BJ (cell line): ENCODE results near the gene C18orf32. TPM values are rescaled to one million over a fixed set of nuclear protein-coding genes. Genes with fewer than 3 reads are reported as not detected.
A peak's percentile ranks its signal among the peaks of the same experiment; 100 is the strongest.

Source experiments
- CTCF ChIA-PET: fragments of 350-600 bp; formaldehyde crosslinking; extraction: SDS; loops from one replicate; lab custom pipeline; 2021; ENCODE audit warnings: antibody characterized with exemption, inconsistent platforms; lab: Yijun Ruan, JAX
- POLR2A ChIA-PET: fragments of 300-600 bp; sonication (Branson Sonifier 250); formaldehyde crosslinking; extraction: SDS; loops from one replicate; lab custom pipeline; 2021; ENCODE audit warnings: antibody characterized with exemption; lab: Charles Lee
- DNase-seq: peaks from one replicate; pipeline ENCODE4 v3.0.0-alpha.2; 2011; ENCODE audit warnings: low read depth
- H3K27me3 ChIP-seq: 2 replicates; pipeline ENCODE4 v1.6.0; 2011; ENCODE audit warnings: low read length; ENCODE audit not compliant: control insufficient read depth, insufficient read depth
- H3K36me3 ChIP-seq: 2 replicates; pipeline ENCODE4 v1.5.1; 2011; ENCODE audit warnings: low read length; ENCODE audit not compliant: control insufficient read depth, insufficient read depth
- H3K4me3 ChIP-seq: 2 replicates; pipeline ENCODE4 v1.5.1; 2011; ENCODE audit warnings: low read depth, mild to moderate bottlenecking, control low read depth, low read length
- CTCF ChIP-seq: IDR thresholded peaks from 2 replicates; pipeline ENCODE4 v1.5.1; 2011; ENCODE audit warnings: low read depth, mild to moderate bottlenecking, control low read depth, inconsistent platforms, low read length, moderate library complexity; ENCODE audit not compliant: insufficient read depth
- polyA plus RNA-seq: library from polyadenylated mRNA; depleted of rRNA; stranded (reverse); fragments of >200 nt; gene quantifications from 2 replicates; pipeline ENCODE4 v1.2.3, GENCODE V29; 2011

Gene C18orf32
- polyA plus RNA-seq, 1 experiment: 9.4 TPM

- Histone ChIP-seq H3K27me3 (peaks cover 1% of the 10 kb centered on the region; the same call in 1 of the 2 replicates), H3K36me3 (no peaks in the 10 kb centered on the region), H3K4me3 (no peak overlapping the region)
- ChIA-PET POLR2A (no interaction called here), CTCF (interaction anchor here (1.0 kb wide), 1 partner anchor 802 kb away, joined by 3 read pairs; no protein-coding TSS in a partner anchor)
- no peak for DNase-seq
- no peak for TF ChIP-seq CTCF
Measured at GRCh38 chr18:49467599-49467998, 19.4 kb downstream of the C18orf32 start.

DNA sequence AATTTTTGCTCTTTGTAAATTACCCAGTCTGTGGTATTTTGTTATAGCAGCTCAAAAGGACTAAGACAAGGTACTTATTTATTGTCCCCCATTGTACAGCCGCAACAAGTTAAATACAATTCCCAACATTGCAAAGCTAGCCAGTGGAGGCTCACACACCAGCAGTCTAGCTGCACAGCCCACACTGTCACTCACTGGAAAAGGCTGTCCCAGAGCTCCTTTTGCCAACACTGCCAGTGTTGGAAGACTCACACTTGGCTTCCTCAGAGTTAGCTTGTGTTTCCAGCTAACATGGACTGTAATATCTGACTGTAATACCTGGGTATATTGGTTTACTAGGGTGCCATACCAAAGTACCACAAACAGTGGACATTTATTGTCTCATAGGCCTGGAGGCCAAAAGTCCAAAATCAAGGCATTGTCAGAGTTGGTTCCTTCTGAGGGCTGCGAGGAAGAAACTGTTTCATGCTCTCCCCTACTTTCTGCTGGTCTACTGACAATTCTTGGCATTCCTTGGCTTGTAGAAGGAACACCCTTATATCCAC lies 19.9 kb downstream of the C18orf32 start:
- POLR2A ChIA-PET: no interaction called here

DNA sequence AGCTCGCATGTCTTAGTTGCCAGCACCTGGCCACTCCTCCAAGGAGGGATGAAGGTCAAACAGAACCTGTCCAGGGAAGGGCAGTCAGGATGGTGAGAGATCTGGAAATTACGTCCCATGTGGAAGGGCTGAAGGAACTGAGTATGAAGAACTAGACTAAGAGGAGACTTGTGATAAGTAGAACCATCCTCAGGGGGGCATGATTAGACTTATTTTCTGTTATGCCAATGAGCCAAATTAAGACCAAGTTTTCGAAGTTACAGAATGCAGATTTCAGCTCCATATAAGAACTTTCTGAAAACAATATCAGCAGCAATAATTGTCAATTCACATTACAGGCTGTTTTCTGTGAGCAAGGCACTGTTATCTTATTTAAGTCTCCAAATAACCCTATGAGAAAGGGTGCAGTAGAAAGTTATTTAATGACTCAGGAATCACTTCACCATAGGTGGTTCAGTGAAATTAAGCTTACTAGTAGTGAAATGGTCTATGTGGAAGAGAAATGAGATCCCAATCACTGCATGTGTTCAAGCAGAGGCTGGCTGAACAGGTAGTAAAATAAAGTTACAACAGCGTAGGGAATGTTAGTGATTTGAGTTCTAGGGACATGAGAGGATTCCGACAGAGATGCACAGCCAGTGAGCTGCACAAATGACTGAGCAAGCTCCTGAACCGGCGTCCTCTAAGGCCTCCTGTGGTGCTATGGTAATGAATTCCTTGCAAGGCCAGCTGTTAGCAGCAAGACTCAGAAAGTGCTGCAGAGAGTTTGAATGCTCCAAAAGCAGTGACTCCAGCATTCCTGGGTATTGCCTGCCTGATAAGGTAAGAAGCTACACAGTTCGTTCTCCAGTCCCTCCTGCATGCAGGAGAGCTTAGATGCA lies 22.1 kb downstream of the C18orf32 start:
- no peak for DNase-seq
- CTCF ChIA-PET: interaction anchor here (0.9 to 2.3 kb wide), 4 partner anchors 10 to 394 kb away, joined by 3 to 8 read pairs (median 4); no protein-coding TSS in a partner anchor
- POLR2A ChIA-PET: no interaction called here
- Histone ChIP-seq H3K4me3 (no peak overlapping the region), H3K36me3 (no peaks in the 10 kb centered on the region), H3K27me3 (peaks cover 1% of the 10 kb centered on the region; the same call in 1 of the 2 replicates)
- no peak for TF ChIP-seq CTCF

More for the DNA sequence above, 19.9 kb downstream of the C18orf32 start:
- peaks cover 1% of the 10 kb centered on the region; the same call in 1 of the 2 replicates for H3K27me3 ChIP-seq
- CTCF ChIA-PET: interaction anchor here (1.0 kb wide), 1 partner anchor 802 kb away, joined by 3 read pairs; no protein-coding TSS in a partner anchor
- H3K4me3 ChIP-seq: no peak overlapping the region
- DNase-seq: no peak
- no peaks in the 10 kb centered on the region for H3K36me3 ChIP-seq
- TF ChIP-seq CTCF: no peak

DNA sequence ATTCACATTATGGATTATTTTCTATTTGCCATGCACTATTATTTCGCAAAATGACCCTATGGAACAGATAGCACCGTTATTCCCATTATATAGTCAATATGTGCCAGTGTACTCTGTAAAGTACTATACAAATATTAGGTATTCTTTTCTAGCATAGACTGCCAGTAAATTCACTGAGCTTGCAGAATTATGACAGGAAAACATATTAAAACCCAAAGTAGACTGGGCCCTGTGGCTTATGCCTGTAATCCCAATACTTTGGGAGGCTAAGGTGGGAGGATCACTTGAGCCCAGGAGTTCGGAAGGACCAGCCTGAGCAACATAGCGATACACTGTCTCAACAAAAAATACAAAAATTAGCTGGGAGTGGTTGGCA lies 25.4 kb downstream of the C18orf32 start:
- ChIA-PET POLR2A (no interaction called here), CTCF (no interaction called here)
- DNase-seq: no peak
- no peak for TF ChIP-seq CTCF
- Histone ChIP-seq H3K4me3 (no peak overlapping the region), H3K27me3 (no peaks in the 10 kb centered on the region), H3K36me3 (no peaks in the 10 kb centered on the region)

GRCh38 chr18:49460976-49461601 lies 25.9 kb downstream of the C18orf32 start:
- ChIA-PET CTCF (interaction anchor here (1.4 to 1.6 kb wide), 2 partner anchors 10 kb away, joined by 4 to 5 read pairs; no protein-coding TSS in a partner anchor), POLR2A (no interaction called here)
- Histone ChIP-seq H3K36me3 (no peaks in the 10 kb centered on the region), H3K27me3 (no peaks in the 10 kb centered on the region), H3K4me3 (peak overlapping the region; percentile 99)
- no peak for DNase-seq
- TF ChIP-seq CTCF: no peak
